Measurements from ENCODE around the gene NPTXR.

Gene NPTXR

GRCh38 chr22:38852522-38852921 is 8.7 kb upstream of the NPTXR start:
- no peak for DNase-seq (ENCODE audit: low spot score)

- DNase-seq (ENCODE audit: low spot score) = peak; percentile 68
These were observed 7.4 kb upstream of the NPTXR start for GRCh38 chr22:38850941-38851849.

DNA sequence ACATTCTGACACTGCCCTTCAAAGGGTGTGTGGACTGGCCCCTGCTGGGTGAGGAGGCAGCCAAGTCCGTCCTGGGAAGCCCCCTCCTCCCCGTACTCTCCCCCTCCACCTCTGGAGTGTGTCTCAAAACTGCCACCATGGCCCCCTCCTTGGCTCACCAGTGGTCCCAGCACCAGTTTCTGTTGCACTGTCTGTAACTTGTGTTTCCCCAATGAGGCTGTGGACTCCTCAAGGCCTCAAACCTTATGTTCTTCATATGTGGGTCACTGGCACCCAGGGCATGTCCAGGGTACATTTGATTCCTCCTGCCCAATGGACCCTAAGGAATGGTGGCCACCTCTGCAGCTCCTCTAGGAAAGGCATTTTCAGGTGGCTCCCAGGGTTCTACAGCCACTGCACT is 6.6 kb upstream of the NPTXR start:
- DNase-seq (ENCODE audit: low spot score) = no peak

- DNase-seq (ENCODE audit: low spot score) = no peak
These were observed 6.0 kb upstream of the NPTXR start for GRCh38 chr22:38849811-38850210.

GRCh38 chr22:38846412-38846811 is 2.6 kb upstream of the NPTXR start:
- DNase-seq (ENCODE audit: low spot score) = no peak

- no peak for DNase-seq (ENCODE audit: low spot score)
These were observed 1.3 kb upstream of the NPTXR start for GRCh38 chr22:38845004-38845740.

- DNase-seq (ENCODE audit: low spot score) = no peak
These were observed 631 bp upstream of the NPTXR start for GRCh38 chr22:38844315-38845003.

DNA sequence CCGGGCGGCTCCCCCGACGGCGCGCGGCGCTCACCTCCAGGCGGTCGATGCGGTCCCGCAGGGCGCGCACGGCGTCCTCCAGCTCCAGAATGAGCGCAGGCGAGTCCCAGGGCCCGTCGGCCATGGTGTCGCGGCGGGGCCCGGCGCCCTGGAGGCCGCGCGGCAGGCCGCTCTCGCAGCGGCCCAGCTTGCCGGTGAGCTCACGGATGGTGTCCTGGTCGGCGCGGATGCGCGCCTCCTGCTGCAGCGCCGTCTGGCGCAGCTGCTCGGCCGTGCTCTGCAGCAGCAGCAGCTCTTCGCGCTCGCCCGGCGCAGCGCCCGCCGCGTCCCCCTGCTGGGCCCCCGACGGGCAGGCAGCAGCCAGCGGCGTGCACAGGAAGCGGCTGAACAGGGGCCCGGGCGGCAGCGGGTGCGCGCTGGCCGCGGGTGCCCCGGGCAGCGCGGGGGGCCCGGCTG is 599 bp downstream of the NPTXR start:
- peak; percentile 80 for DNase-seq (ENCODE audit: low spot score)

DNA sequence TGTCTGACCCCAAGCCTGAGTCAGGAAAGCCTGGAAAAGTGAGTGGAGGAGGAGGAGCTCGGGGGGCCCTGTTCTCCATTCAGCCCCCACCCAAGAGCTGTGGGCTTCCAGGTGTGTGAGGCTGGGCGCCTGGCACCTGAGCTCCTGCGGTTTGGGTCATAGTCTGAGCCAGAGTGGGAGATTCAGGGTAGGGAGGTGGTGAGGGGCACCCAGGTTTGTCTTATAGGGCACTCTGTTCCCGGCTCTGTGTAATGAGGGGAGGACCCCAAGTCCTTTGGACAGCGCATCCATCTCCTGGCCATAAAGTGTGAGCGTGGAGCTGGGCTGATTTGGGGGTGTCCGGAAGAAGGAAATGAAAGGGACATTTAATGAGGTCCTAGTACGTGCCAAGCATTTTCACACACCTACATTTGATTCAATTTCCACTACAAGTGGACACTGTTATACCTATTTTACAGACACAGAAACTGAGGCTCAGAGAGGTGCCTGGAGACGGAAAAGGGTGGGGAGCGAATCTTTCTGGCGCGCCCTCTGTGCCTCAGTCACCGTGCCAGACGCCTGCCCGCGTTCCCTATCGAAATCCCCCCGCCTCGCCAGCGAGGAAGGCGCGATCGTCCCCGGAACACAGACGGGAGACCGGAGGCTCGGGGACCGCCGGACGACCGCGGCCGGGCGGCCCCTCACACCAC is 1.2 kb downstream of the NPTXR start:
- DNase-seq (ENCODE audit: low spot score) = no peak

DNA sequence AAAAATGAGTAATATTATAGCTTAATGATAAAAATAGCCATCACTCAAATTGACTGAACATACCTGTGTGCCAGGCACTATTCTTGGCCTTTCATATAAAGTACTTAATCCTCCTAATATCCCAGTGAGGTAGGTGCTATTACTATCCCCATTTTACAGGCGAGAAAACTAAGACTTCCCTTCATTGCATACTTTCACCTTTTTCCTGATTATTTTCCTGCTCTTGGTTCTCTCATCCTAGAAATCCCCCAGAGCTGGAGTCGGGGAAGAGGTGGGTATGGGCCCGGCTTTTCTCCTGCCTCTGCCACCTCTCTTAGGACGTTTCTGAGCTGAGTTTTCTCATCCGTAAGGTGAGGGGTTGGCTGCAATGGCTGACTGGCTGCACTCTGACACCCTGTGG is 2.2 kb downstream of the NPTXR start:
- DNase-seq (ENCODE audit: low spot score) = no peak

- no peak for DNase-seq (ENCODE audit: low spot score)
These were observed 2.6 kb downstream of the NPTXR start for GRCh38 chr22:38841211-38841610.

DNA sequence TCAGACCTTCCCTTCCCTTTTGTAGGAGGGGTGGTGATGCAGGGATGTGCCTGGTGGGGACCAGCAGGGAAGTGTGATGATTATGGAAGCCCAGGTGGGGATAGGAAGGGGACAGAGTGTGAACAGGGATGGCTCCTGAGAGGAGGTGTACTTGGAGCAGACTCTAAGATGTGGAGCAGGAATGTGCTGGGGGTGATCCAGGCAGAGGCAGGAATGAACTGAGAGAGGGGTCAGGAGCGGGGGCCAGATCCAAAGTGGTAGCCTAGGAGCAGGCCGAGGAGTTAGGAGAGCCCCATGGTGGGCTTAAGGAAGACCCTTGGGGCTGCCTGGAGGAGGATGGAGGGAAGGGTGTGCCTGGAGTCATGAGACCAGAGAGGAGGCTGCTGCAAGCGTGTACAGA is 3.7 kb downstream of the NPTXR start:
- DNase-seq (ENCODE audit: low spot score) = no peak

DNA sequence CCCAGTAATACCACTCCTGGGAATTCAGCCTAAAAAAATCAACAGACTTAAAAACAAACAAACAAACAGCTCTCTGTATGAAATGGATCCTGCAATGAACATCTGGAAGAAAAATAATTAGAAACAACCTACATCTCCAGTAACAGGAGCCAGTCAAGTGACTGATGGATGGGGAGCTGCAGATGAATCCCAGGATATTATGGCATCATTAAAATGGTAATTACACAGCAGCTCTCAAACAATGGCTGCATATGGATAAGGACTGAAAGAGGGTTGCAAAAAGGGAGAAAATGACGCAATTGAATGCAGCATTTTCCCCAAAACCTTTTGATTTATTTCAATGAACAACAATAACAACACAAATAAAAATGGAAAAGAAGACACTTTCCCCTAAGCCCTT is 4.1 kb downstream of the NPTXR start:
- DNase-seq (ENCODE audit: low spot score) = no peak

- DNase-seq (ENCODE audit: low spot score) = no peak
These were observed 6.4 kb downstream of the NPTXR start for GRCh38 chr22:38837414-38837928.

DNA sequence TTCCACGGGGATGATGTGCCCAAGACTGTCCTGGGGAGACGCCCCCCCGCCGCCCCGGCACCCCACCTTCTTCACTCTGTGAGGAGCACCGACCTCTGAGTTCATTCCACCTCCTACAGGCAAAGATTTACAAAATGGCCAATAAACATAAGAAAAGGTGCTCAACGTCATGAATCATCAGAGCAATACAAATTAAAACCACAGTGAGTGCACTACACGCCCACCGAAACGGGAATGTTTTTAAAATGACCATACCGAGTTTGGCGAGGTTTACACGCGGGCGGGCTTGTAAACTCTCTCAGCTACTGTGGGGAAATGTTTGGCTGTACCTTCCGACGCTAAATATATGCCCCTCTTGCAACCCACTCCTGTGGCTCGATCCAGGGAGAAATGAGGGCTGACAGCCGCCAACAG is 7.9 kb downstream of the NPTXR start:
- no peak for DNase-seq (ENCODE audit: low spot score)

GRCh38 chr22:38834991-38835390 is 8.8 kb downstream of the NPTXR start:
- no peak for DNase-seq (ENCODE audit: low spot score)

DNA sequence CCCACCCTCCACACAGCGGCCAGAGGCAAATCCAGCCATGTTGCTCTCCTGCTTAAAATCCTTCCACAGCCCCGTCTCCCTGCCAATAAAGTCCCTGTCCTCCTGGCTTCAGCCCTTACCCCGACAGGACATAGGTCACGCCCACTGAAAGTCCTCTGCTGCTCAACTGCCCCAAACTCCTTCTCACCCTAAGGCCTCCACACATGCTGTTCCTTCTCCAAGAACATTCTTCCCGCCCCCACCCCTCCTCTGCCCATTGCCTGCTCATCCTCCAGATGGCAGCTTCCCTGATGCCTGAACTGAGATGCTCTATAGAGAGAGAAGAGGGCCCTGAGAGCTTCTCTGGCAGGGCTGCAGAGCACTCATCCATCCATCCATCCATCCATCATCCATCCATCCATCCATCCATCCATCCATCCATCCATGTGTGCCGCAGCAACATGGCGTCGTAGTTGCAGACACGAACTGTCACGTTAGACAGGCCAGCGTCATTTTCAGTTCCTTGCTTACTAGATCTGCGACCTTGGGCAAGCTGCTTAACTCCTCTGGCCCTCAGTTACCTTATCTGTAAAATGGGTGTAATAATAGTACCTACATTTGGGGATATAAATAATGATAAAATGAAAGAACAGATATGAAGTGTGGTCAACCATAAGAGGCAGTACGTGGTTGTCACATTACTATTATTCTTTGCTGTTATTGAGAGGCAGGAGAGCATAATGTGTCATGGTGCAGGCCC is 9.4 kb downstream of the NPTXR start:
- no peak for DNase-seq (ENCODE audit: low spot score)

DNA sequence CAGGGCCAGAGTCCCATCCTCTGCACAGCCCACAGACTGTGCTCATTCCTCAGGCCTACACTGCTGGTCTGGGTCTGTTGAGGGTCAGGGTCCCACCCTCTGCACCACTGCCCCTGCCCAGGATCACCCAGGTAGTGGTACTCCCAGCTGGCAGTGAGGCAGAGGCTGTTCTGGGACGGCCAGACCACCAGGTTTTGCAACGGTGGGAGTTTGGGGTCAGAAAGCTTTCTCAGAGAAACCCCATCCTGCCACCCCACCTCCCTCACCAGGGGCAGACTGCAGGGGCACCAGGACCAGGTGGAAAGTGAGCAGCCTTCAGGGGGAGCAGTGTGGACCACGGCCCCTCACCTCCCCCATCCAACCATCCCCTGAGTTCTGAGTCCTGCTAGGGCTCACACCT is 10.8 kb downstream of the NPTXR start:
- no peak for DNase-seq (ENCODE audit: low spot score)

DNA sequence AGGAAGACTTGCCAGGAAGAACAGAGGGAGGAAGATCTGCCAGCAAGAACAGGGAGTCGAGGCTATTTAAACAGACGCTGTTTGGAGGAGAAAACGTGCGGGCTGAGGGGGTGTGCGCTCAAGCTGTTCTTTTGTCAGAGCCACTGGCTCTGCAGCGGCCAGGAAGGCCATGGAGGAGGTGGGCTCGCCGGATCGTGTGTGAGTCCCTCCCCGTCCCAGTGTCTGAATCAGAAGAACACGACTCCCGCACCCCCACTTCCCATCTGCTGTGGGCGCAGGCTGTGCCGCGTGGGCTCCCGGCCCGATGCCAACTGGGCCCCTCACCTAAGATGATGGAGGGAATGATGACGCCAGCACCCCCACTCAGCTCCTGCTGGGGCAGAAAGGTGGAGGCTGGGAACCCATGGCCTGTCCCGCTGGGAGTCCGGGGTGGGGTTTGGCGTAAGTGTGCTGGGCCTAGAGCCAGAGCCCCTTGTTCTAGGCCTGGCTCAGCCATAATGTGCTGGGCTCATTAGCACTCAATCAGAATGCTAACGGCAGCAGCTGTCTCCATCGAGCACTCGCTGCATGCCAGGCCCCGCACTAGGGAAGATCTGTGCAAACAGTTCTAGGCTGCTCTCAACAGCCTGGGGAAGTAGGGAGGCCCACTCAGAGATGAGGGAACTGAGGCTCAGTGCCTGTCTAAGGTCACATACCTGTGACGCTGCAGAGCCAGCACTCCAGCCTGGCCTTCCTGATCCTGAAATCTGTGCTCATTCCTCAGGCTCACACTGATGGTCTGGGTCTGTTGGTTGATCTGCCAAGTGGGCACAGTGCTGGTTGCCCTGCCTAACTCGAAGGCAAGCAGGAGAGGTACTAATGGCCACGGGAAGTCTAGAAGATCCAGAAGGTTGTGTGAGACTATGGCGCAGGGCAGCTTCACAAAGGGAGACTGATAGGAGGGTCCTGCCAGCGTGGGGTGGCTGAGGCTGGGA is 11.5 kb downstream of the NPTXR start:
- no peak for DNase-seq (ENCODE audit: low spot score)
